HFFc6 (cell line): ENCODE results near the gene CENPC. TPM values are rescaled to one million over a fixed set of nuclear protein-coding genes. Genes with fewer than 3 reads are reported as not detected.
A peak's percentile ranks its signal among the peaks of the same experiment; 100 is the strongest.
"Not testable (repeated sequence)": the region's sequence is repeated elsewhere in the genome, so short reads cannot be mapped to it uniquely, and the experiment has no call there.

Experiments used
- DNase-seq: peaks from one replicate; pipeline ENCODE4 v3.0.0-alpha.2; 2018
- H3K27ac Mint-ChIP-seq: 2 replicates; pipeline ENCODE4 v1.8.0; 2020; ENCODE audit warnings: mild to moderate bottlenecking, mixed read lengths
- H3K27me3 Mint-ChIP-seq: 2 replicates; pipeline ENCODE4 v1.8.0; 2021; ENCODE audit warnings: mild to moderate bottlenecking, moderate library complexity, mixed read lengths; ENCODE audit not compliant: insufficient read depth
- H3K36me3 Mint-ChIP-seq: 2 replicates; pipeline ENCODE4 v1.8.0; 2021; ENCODE audit warnings: low read depth, mixed read lengths
- H3K4me1 Mint-ChIP-seq: 2 replicates; pipeline ENCODE4 v1.8.0; 2020; ENCODE audit warnings: low read depth, mixed read lengths
- H3K4me3 Mint-ChIP-seq: 2 replicates; pipeline ENCODE4 v1.8.0; 2020; ENCODE audit warnings: mild to moderate bottlenecking, moderate library complexity, mixed read lengths
- H3K9me3 Mint-ChIP-seq: 2 replicates; pipeline ENCODE4 v1.8.0; 2020; ENCODE audit warnings: mild to moderate bottlenecking, mixed read lengths
- total RNA-seq, 6 experiments: library from RNA; stranded (reverse); fragmentation: NEBNext Ultra II Directional; extraction: Animal tissue kit (Norgen Biotek cat#: 25700); gene quantifications; 2 replicates in 1 of 6; 3 replicates in 5 of 6; pipeline ENCODE4 v1.2.3, GENCODE V29; 2021
- TF ChIP-seq, protein P1 (sequence below): fragments of 200-600 bp; sonication (generic); IDR thresholded peaks from 2 replicates; pipeline ENCODE4 v1.5.0; 2021; ENCODE audit warnings: antibody characterized with exemption, mild to moderate bottlenecking

Gene CENPC
- total RNA-seq, 6 experiments from 2014 or later = 8.0 to 9.4 (median 9.0) TPM

DNA sequence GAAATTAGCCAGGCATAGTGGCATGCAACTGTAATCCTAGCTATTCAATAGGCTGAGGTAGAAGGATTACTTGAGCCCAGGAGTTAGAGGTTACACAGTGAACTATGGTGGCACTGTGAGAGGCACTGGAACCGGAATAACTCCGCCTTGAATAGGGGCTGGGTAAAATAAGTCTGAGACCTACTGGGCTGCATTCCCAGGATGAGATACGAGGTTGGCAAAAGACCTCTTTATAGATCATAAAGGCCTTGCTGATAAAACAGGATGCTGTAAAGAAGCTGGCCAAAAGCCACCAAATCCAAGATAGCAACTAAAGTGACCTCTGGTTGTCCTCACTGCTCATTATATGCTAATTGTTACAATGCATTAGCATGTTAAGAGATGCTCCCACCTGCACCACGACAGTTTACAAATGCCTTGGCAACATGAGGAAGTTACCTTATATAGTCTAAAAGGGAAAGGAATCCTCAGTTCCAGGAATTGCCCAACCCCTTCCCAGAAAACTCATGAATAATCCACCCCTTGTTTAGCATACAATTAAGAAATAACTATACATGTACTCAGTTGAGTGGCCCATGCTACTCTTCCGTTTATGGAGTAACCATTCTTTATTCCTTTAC is 88.6 kb downstream of the CENPC start:
- H3K27me3 Mint-ChIP-seq = peaks cover 2% of the 10 kb centered on the region; the same call in 1 of the 2 replicates
- peaks cover 23% of the 10 kb centered on the region for H3K4me1 Mint-ChIP-seq
- no peak for DNase-seq
- peaks cover 20% of the 10 kb centered on the region for H3K36me3 Mint-ChIP-seq
- H3K4me3 Mint-ChIP-seq = no peak overlapping the region
- H3K27ac Mint-ChIP-seq = no peak overlapping the region
- H3K9me3 Mint-ChIP-seq = no peaks in the 10 kb centered on the region
- TF ChIP-seq, protein P1, sequence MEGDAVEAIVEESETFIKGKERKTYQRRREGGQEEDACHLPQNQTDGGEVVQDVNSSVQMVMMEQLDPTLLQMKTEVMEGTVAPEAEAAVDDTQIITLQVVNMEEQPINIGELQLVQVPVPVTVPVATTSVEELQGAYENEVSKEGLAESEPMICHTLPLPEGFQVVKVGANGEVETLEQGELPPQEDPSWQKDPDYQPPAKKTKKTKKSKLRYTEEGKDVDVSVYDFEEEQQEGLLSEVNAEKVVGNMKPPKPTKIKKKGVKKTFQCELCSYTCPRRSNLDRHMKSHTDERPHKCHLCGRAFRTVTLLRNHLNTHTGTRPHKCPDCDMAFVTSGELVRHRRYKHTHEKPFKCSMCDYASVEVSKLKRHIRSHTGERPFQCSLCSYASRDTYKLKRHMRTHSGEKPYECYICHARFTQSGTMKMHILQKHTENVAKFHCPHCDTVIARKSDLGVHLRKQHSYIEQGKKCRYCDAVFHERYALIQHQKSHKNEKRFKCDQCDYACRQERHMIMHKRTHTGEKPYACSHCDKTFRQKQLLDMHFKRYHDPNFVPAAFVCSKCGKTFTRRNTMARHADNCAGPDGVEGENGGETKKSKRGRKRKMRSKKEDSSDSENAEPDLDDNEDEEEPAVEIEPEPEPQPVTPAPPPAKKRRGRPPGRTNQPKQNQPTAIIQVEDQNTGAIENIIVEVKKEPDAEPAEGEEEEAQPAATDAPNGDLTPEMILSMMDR = no peak

DNA sequence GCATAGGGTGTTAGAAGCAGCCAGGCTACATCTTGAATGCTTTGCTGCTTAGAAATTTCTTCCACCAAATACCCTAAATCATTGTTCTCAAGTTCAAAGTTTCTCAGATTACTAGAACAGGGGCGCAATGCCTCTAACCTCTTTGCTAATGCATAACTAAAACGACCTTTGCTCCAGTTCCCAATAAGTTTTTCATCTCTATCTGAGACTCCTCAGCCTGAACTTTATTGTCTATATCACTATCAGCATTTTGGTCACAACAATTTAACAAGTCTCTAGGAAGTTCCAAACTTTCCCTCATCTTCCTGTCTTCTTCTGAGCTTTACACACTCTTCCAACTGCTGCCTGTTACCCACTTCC is 92.5 kb downstream of the CENPC start:
- H3K27ac Mint-ChIP-seq, DNase-seq, H3K9me3 Mint-ChIP-seq, H3K4me3 Mint-ChIP-seq, H3K27me3 Mint-ChIP-seq: not testable (repeated sequence)
- Mint-ChIP-seq H3K36me3 (peaks cover 19% of the 10 kb centered on the region; the same call in 1 of the 2 replicates), H3K4me1 (peaks cover 22% of the 10 kb centered on the region)

DNA sequence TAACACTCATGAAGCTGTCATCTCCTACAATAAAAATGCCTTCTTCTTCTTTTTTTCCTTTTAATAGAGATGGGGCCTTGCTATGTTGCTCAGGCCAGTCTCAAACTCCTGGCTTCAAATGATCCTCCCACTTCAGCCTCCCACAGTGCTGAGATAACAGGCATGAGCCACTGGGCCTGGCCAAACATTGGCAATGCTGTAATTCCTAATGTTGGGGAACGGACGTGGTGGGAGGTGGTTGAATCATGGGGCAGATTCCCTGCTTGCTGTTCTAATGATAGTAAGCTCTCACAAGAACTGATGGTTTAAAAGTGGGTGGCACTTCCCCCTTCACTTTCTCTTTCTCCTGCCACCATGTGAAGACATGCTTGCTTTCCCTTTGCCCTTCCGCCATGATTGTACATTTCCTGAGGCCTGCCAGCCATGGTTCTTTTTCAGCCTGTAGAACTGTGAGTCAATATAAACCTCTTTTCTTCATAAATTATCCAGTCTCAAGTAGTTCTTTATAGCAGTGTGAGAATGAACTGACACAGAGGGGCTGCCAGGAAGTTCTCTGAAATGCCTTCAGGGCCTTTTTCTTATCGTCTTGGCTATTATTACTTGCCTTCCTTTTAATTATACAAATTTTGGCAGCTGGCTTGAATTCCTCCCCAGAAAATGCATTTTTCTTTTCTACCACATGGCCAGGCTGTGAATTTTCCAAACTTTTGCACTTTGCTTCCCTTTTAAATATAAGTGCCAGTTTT is 93.0 kb downstream of the CENPC start:
- peaks cover 2% of the 10 kb centered on the region for H3K27me3 Mint-ChIP-seq
- no peaks in the 10 kb centered on the region for H3K9me3 Mint-ChIP-seq
- TF ChIP-seq, protein P1 = no peak
- no peak overlapping the region for H3K4me3 Mint-ChIP-seq
- peak overlapping the region; percentile 36 for H3K27ac Mint-ChIP-seq
- H3K36me3 Mint-ChIP-seq = peaks cover 15% of the 10 kb centered on the region; the same call in 1 of the 2 replicates
- H3K4me1 Mint-ChIP-seq = peaks cover 22% of the 10 kb centered on the region
- no peak for DNase-seq

DNA sequence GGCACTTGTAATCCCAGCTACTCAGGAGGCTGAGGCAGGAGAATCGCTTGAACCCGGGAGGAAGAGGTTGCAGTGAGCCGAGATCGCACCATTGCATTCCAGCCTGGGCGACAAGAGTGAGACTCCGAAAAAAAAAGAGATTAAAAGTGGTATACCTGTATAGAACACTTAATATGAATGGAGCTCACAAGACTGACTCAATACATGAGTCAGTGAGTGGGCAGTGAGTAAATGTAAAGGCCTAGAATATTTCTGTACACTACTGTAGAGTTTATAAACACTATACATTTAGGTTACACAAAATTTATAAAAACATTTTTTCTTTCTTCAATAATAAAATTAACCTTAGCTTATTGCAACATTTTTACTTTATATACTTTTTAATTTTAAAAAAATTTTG is 93.8 kb downstream of the CENPC start:
- Mint-ChIP-seq H3K27me3 (peaks cover 2% of the 10 kb centered on the region), H3K9me3 (no peaks in the 10 kb centered on the region), H3K36me3 (peaks cover 11% of the 10 kb centered on the region; the same call in 1 of the 2 replicates)

DNA sequence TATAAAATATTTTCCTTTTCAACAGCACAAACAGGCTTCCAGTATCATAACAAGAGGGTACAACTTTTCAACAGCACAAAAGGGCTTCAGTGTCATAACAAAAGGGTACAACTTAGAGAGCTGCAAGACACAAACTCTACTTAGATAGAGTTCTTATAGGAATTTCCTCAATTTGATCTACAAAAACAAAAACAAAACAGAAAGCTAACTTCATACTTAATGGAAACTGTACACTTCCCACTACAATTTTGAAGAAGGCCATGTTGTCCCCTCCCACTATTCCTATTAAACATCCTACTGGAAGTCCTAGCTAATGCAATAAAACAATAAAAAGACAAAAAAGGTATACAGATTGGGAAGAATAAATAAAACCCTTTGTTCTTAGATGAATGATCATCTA is 96.7 kb downstream of the CENPC start:
- DNase-seq = no peak
- Mint-ChIP-seq H3K4me3 (no peak overlapping the region), H3K27me3 (peaks cover 2% of the 10 kb centered on the region), H3K27ac (no peak overlapping the region), H3K9me3 (no peaks in the 10 kb centered on the region), H3K4me1 (peaks cover 22% of the 10 kb centered on the region), H3K36me3 (peaks cover 6% of the 10 kb centered on the region; the same call in 1 of the 2 replicates)
- TF ChIP-seq, protein P1 = no peak

More for the DNA sequence above, 93.8 kb downstream of the CENPC start:
- H3K4me1 Mint-ChIP-seq = peaks cover 22% of the 10 kb centered on the region
- TF ChIP-seq, protein P1 = no peak
- H3K27ac Mint-ChIP-seq = no peak overlapping the region
- DNase-seq = no peak
- no peak overlapping the region for H3K4me3 Mint-ChIP-seq

DNA sequence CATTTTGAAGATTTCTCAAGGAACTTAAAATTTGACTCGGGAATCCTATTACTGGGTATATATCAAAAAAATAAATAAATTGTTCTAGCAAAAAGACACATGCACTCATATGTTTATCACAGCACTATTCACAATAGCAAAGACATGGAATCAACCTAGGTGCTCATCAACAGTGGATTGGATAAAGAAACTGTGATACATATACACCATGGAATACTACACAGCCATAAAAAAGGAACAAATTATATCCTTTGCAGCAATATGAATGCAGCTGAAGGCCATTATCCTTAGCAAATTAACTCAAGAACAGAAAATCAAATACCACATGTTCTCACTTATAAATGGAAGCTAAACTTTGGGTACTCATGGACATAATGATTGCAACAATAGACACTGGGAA is 97.4 kb downstream of the CENPC start:
- DNase-seq = no peak
- Mint-ChIP-seq H3K4me1 (peaks cover 17% of the 10 kb centered on the region), H3K27ac (no peak overlapping the region), H3K27me3 (peaks cover 2% of the 10 kb centered on the region), H3K9me3 (no peaks in the 10 kb centered on the region), H3K4me3 (no peak overlapping the region), H3K36me3 (peaks cover 5% of the 10 kb centered on the region; the same call in 1 of the 2 replicates)
- TF ChIP-seq, protein P1 = no peak
